OCI-LY3 (cell line): ENCODE results near the gene ZNF99.

Experiments used
- CTCF ChIP-seq: fragments of 200-600, 300-600 bp; sonication (generic); IDR thresholded peaks from 2 replicates; pipeline ENCODE4 v1.5.1; 2014; ENCODE audit warnings: antibody characterized with exemption, low read length, low read depth
- EZH2phosphoT487 ChIP-seq: fragments of 200-600 bp; shearing (Covaris generic); IDR thresholded peaks from 2 replicates; pipeline ENCODE4 v1.6.1; 2018; ENCODE audit warnings: antibody characterized with exemption, mixed run types, low read depth

DNA sequence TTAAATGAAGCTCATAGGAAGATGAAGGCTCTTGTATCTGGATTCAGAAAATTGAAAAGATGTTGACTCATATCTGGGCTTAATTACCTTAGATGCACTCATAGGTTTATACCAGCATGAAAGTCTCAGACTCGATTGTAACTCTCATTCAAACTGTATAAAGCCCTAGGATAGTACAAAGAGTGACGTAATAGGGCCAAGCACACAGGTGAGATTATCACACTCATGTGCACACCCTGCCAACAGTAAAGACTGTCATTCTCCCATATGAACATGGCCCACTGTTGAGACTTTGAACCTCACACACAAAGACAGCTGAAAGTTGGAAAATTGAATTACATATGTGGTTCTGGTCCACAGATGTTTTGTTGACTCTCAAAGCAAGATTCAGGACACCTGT is 30.2 kb upstream of the ZNF99 start:
- TF ChIP-seq CTCF (no peak), EZH2phosphoT487 (no peak)
